OCI-LY1 (cell line): ENCODE measurements around the gene TCERG1.

Source experiments
- H2AFZ ChIP-seq: fragments of 200-600 bp; sonication (generic), shearing (Covaris generic); 2 replicates; pipeline ENCODE4 v1.6.0; 2014; ENCODE audit warnings: antibody characterized with exemption, mild to moderate bottlenecking, low read length
- H3F3A ChIP-seq: fragments of 200-600 bp; sonication (generic), shearing (Covaris generic); 2 replicates; pipeline ENCODE4 v1.6.0; 2014; ENCODE audit warnings: mild to moderate bottlenecking, antibody characterized with exemption, low read length, moderate library complexity; ENCODE audit not compliant: insufficient read depth
- H3K27ac ChIP-seq: fragments of 200-600 bp; sonication (generic); 2 replicates; pipeline ENCODE4 v1.5.1; 2014; ENCODE audit warnings: low read length, mixed run types, mild to moderate bottlenecking, low read depth; ENCODE audit not compliant: poor library complexity, severe bottlenecking
- H3K27me3 ChIP-seq: fragments of 200-600 bp; sonication (generic); 2 replicates; pipeline ENCODE4 v1.6.0; 2014; ENCODE audit warnings: antibody characterized with exemption, mild to moderate bottlenecking, low read length, moderate library complexity; ENCODE audit not compliant: insufficient read depth
- H3K36me3 ChIP-seq: fragments of 200-600 bp; sonication (generic); 2 replicates; pipeline ENCODE4 v1.6.1; 2014; ENCODE audit warnings: mild to moderate bottlenecking, antibody characterized with exemption, low read length, moderate library complexity, mixed read lengths; ENCODE audit not compliant: insufficient read depth
- H3K4me1 ChIP-seq: fragments of 200-600 bp; sonication (generic); 2 replicates; pipeline ENCODE4 v1.5.1; 2014; ENCODE audit warnings: mild to moderate bottlenecking, low read length, moderate library complexity; ENCODE audit not compliant: insufficient read depth, severe bottlenecking
- H3K4me2 ChIP-seq: fragments of 200-600 bp; sonication (generic), shearing (Covaris generic); 2 replicates; pipeline ENCODE4 v1.6.1; 2014; ENCODE audit warnings: low read length
- H3K4me3 ChIP-seq: fragments of 200-600 bp; sonication (generic); 2 replicates; pipeline ENCODE4 v1.5.1; 2014; ENCODE audit warnings: low read length, low read depth, mild to moderate bottlenecking, mixed read lengths; ENCODE audit not compliant: poor library complexity, severe bottlenecking
- H3K79me2 ChIP-seq: fragments of 200-600 bp; shearing (Covaris generic); 2 replicates; pipeline ENCODE4 v1.6.1; 2016; ENCODE audit warnings: mixed run types, low read length, mixed read lengths; ENCODE audit not compliant: insufficient read depth
- H3K9ac ChIP-seq: fragments of 200-600 bp; sonication (generic), shearing (Covaris generic); 2 replicates; pipeline ENCODE4 v1.6.1; 2014; ENCODE audit warnings: mild to moderate bottlenecking, low read length, mixed read lengths
- H3K9me2 ChIP-seq: fragments of 200-600 bp; sonication (generic), shearing (Covaris generic); 2 replicates; pipeline ENCODE4 v1.6.1; 2014; ENCODE audit warnings: low read depth, mild to moderate bottlenecking, low read length, mixed read lengths
- H3K9me3 ChIP-seq: fragments of 200-600 bp; shearing (Covaris generic); 2 replicates; pipeline ENCODE4 v1.6.1; 2014; ENCODE audit warnings: low read length, mixed read lengths
- H4K20me1 ChIP-seq: fragments of 200-600 bp; sonication (generic), shearing (Covaris generic); 2 replicates; pipeline ENCODE4 v1.6.0; 2016; ENCODE audit warnings: mild to moderate bottlenecking, low read length; ENCODE audit not compliant: insufficient read depth
- CTCF ChIP-seq: fragments of 200-600 bp; sonication (generic), shearing (Covaris generic); IDR thresholded peaks from 2 replicates; pipeline ENCODE4 v1.5.1; 2017; ENCODE audit warnings: mild to moderate bottlenecking, antibody characterized with exemption, low read length, moderate library complexity, mixed read lengths
- EZH2 ChIP-seq: fragments of 200-600 bp; sonication (generic), shearing (Covaris generic); IDR thresholded peaks from 2 replicates; pipeline ENCODE4 v1.8.0; 2017; ENCODE audit warnings: borderline replicate concordance, mixed run types, mild to moderate bottlenecking, antibody characterized with exemption, low read length, moderate library complexity, mixed read lengths

The TCERG1 gene

GRCh38 chr5:146446861-146447733 is at the start of gene TCERG1:
Gene TCERG1 (plus strand): TSS chr5:146447333. CDS start chr5:146447350, 17 bp downstream.
- H4K20me1 ChIP-seq = 0 out of 2 replicates have a peak, but pooled peaks cover 2% of the 10 kb centered on the region
- peak within 1 kb of the TSS; percentile 76 for H2AFZ ChIP-seq
- peak within 1 kb of the TSS; percentile 77 for H3K27ac ChIP-seq
- no peaks in the 10 kb centered on the region for H3K27me3 ChIP-seq
- peaks cover 49% of the 10 kb centered on the region for H3K79me2 ChIP-seq
- no peaks in the 10 kb centered on the region for H3K36me3 ChIP-seq
- peak within 1 kb of the TSS; percentile 76 for H3K4me3 ChIP-seq
- H3K9me2 ChIP-seq = no peaks in the 10 kb centered on the region
- H3K4me1 ChIP-seq = peaks cover 28% of the 10 kb centered on the region
- no peaks in the 10 kb centered on the region for H3K9me3 ChIP-seq
- H3F3A ChIP-seq = no peaks in the 10 kb centered on the region
- TF ChIP-seq EZH2 (no peak), CTCF (peak; percentile 87)
- peak within 1 kb of the TSS; percentile 94 for H3K9ac ChIP-seq
- H3K4me2 ChIP-seq = peak within 1 kb of the TSS; percentile 85

- peaks cover 10% of the 10 kb centered on the region; the same call in 1 of the 2 replicates for H3K27me3 ChIP-seq
- H3F3A ChIP-seq = no peaks in the 10 kb centered on the region
- no peak overlapping the region for H3K4me3 ChIP-seq
- H3K9me2 ChIP-seq = no peaks in the 10 kb centered on the region
- H3K36me3 ChIP-seq = no peaks in the 10 kb centered on the region
- no peaks in the 10 kb centered on the region for H3K9me3 ChIP-seq
- H4K20me1 ChIP-seq = no peaks in the 10 kb centered on the region
- no peak overlapping the region for H3K27ac ChIP-seq
- no peak overlapping the region for H3K4me2 ChIP-seq
- H3K4me1 ChIP-seq = no peaks in the 10 kb centered on the region
- TF ChIP-seq EZH2 = no peak
- no peak for TF ChIP-seq CTCF
- H2AFZ ChIP-seq = no peak overlapping the region
- no peaks in the 10 kb centered on the region for H3K79me2 ChIP-seq
- no peak overlapping the region for H3K9ac ChIP-seq
Measured at GRCh38 chr5:146398826-146399225, 48.3 kb upstream of the TCERG1 start.

- TF ChIP-seq CTCF (no peak), EZH2 (no peak)
- H3K4me2 ChIP-seq = no peak overlapping the region
- no peak overlapping the region for H2AFZ ChIP-seq
- no peak overlapping the region for H3K9ac ChIP-seq
- no peaks in the 10 kb centered on the region for H4K20me1 ChIP-seq
- H3K9me3 ChIP-seq = no peaks in the 10 kb centered on the region
- H3K27ac ChIP-seq = no peak overlapping the region
- H3F3A ChIP-seq = no peaks in the 10 kb centered on the region
- H3K4me3 ChIP-seq = no peak overlapping the region
- H3K9me2 ChIP-seq = no peaks in the 10 kb centered on the region
- no peaks in the 10 kb centered on the region for H3K36me3 ChIP-seq
- H3K4me1 ChIP-seq = no peaks in the 10 kb centered on the region
- peaks cover 10% of the 10 kb centered on the region; the same call in 1 of the 2 replicates for H3K27me3 ChIP-seq
- H3K79me2 ChIP-seq = no peaks in the 10 kb centered on the region
Measured at GRCh38 chr5:146399481-146399880, 47.7 kb upstream of the TCERG1 start.
